ENCODE measurements around the gene SLC6A2. TPM values are rescaled to one million over a fixed set of nuclear protein-coding genes. Genes with fewer than 3 reads are reported as not detected.

The SLC6A2 gene
- total RNA-seq, 2 experiments from 2014 or later, result not detected

- no peak for ATAC-seq (ENCODE audit: poor library complexity)
- H3K27me3 Mint-ChIP-seq, result no peaks in the 10 kb centered on the region
- ChIA-PET POLR2A (no interaction called here), CTCF (no interaction called here)
- no peaks in the 10 kb centered on the region for H3K36me3 ChIP-seq (ENCODE audit: insufficient read depth, low read length)
- no peak overlapping the region for H3K4me3 ChIP-seq (ENCODE audit: low read length)
- no peak overlapping the region for H3K27ac Mint-ChIP-seq
- intact Hi-C loops (cut with DNase I, micrococcal nuclease), result no loop called here
- H3K27ac ChIP-seq (ENCODE audit: low read depth in 1 of 2, low read length in 2 of 2), result no peak overlapping the region
- no peaks in the 10 kb centered on the region for H3K4me1 Mint-ChIP-seq (ENCODE audit: low read depth)
- no peak for TF ChIP-seq CTCF (IDR thresholded peaks at IDR 0.05)
- H3K9me3 ChIP-seq (ENCODE audit: control insufficient read depth in 1 of 2, insufficient read depth in 1 of 2, low read length in 2 of 2), result no peaks in the 10 kb centered on the region
- no peaks in the 10 kb centered on the region for H3K9me3 Mint-ChIP-seq
- H3K27me3 ChIP-seq (ENCODE audit: control insufficient read depth in 1 of 2, insufficient read depth in 2 of 2, low read length in 2 of 2), result no peaks in the 10 kb centered on the region
- H3K36me3 Mint-ChIP-seq (ENCODE audit: low read depth), result no peaks in the 10 kb centered on the region
- no peak for DNase-seq
- peaks cover 4% of the 10 kb centered on the region for H3K4me1 ChIP-seq (ENCODE audit: insufficient read depth, low read length)
- no peak overlapping the region for H3K4me3 Mint-ChIP-seq
Measured at GRCh38 chr16:55698946-55699345, 43.2 kb downstream of the SLC6A2 start.

- H3K9me3 ChIP-seq (ENCODE audit: control insufficient read depth in 1 of 2, insufficient read depth in 1 of 2, low read length in 2 of 2), result no peaks in the 10 kb centered on the region
- intact Hi-C loops (cut with DNase I, micrococcal nuclease), result no loop called here
- H3K4me1 Mint-ChIP-seq (ENCODE audit: low read depth), result no peaks in the 10 kb centered on the region
- no peaks in the 10 kb centered on the region for H3K9me3 Mint-ChIP-seq
- H3K36me3 ChIP-seq (ENCODE audit: insufficient read depth, low read length), result no peaks in the 10 kb centered on the region
- H3K4me3 ChIP-seq (ENCODE audit: low read length), result no peak overlapping the region
- DNase-seq (no peak), ATAC-seq (ENCODE audit: poor library complexity) (no peak)
- peaks cover 4% of the 10 kb centered on the region for H3K4me1 ChIP-seq (ENCODE audit: insufficient read depth, low read length)
- H3K27me3 ChIP-seq (ENCODE audit: control insufficient read depth in 1 of 2, insufficient read depth in 2 of 2, low read length in 2 of 2), result no peaks in the 10 kb centered on the region
- TF ChIP-seq CTCF (IDR thresholded peaks at IDR 0.05), result no peak
- H3K27ac Mint-ChIP-seq, result no peak overlapping the region
- no peak overlapping the region for H3K27ac ChIP-seq (ENCODE audit: low read depth in 1 of 2, low read length in 2 of 2)
- ChIA-PET POLR2A (no interaction called here), CTCF (no interaction called here)
- H3K36me3 Mint-ChIP-seq (ENCODE audit: low read depth), result no peaks in the 10 kb centered on the region
- H3K27me3 Mint-ChIP-seq, result no peaks in the 10 kb centered on the region
- no peak overlapping the region for H3K4me3 Mint-ChIP-seq
Measured at GRCh38 chr16:55699616-55700015, 43.8 kb downstream of the SLC6A2 start.

GRCh38 chr16:55700067-55700466 is 44.3 kb downstream of the SLC6A2 start:
- intact Hi-C loops (cut with DNase I, micrococcal nuclease), result no loop called here
- no peak overlapping the region for H3K27ac ChIP-seq (ENCODE audit: low read depth in 1 of 2, low read length in 2 of 2)
- H3K4me1 Mint-ChIP-seq (ENCODE audit: low read depth), result no peaks in the 10 kb centered on the region

More at GRCh38 chr16:55700067-55700466, 44.3 kb downstream of the SLC6A2 start:
- no peaks in the 10 kb centered on the region for H3K27me3 ChIP-seq (ENCODE audit: control insufficient read depth in 1 of 2, insufficient read depth in 2 of 2, low read length in 2 of 2)
- no peak for DNase-seq
- no peaks in the 10 kb centered on the region for H3K9me3 Mint-ChIP-seq
- ChIA-PET POLR2A (no interaction called here), CTCF (no interaction called here)
- H3K36me3 Mint-ChIP-seq (ENCODE audit: low read depth), result no peaks in the 10 kb centered on the region
- H3K36me3 ChIP-seq (ENCODE audit: insufficient read depth, low read length), result no peaks in the 10 kb centered on the region
- H3K27me3 Mint-ChIP-seq, result no peaks in the 10 kb centered on the region
- H3K4me3 Mint-ChIP-seq, result no peak overlapping the region
- H3K9me3 ChIP-seq (ENCODE audit: control insufficient read depth in 1 of 2, insufficient read depth in 1 of 2, low read length in 2 of 2), result no peaks in the 10 kb centered on the region
- TF ChIP-seq CTCF (IDR thresholded peaks at IDR 0.05), result no peak
- H3K27ac Mint-ChIP-seq, result no peak overlapping the region
- peaks cover 4% of the 10 kb centered on the region for H3K4me1 ChIP-seq (ENCODE audit: insufficient read depth, low read length)
- no peak for ATAC-seq (ENCODE audit: poor library complexity)
- no peak overlapping the region for H3K4me3 ChIP-seq (ENCODE audit: low read length)
